ENCODE measurements around the gene NOTCH3.

GRCh38 chr19:15197275-15197941 lies 3.4 kb downstream of the NOTCH3 start:
- TF ChIP-seq CTCF (IDR thresholded peaks at IDR 0.05) (no peak), EP300 (IDR thresholded peaks at IDR 0.05) (no peak), POLR2A (IDR thresholded peaks at IDR 0.05) (no peak)

Data from ovary (tissue), 3 donors.